GM18861 (cell line): ENCODE data around the gene SV2A.

Experiments used
- ATAC-seq: cut with Tn5 transposase; IDR thresholded peaks from one replicate; pipeline ENCODE4 v1.9.1; 2021; ENCODE audit not compliant: unreplicated experiment

Gene SV2A

GRCh38 chr1:149931212-149931790, 13.7 kb upstream of the SV2A start:
- ATAC-seq, result no peak

- ATAC-seq, result no peak
Observed at GRCh38 chr1:149929856-149930255, 12.2 kb upstream of the SV2A start.

- no peak for ATAC-seq
Observed at GRCh38 chr1:149928401-149928724, 10.7 kb upstream of the SV2A start.

GRCh38 chr1:149927563-149928400, 10.1 kb upstream of the SV2A start, which contains the start of gene SF3B4:
Gene SF3B4 (minus strand): TSS chr1:149927803. CDS start chr1:149927759, 44 bp downstream.
- ATAC-seq, result peak; percentile 76

- no peak for ATAC-seq
Observed at GRCh38 chr1:149927056-149927562, 9.5 kb upstream of the SV2A start.

GRCh38 chr1:149926296-149926695, 8.7 kb upstream of the SV2A start:
- ATAC-seq, result no peak

GRCh38 chr1:149925751-149926150, 8.1 kb upstream of the SV2A start:
- ATAC-seq, result no peak

- ATAC-seq, result no peak
Observed at GRCh38 chr1:149925345-149925744, 7.7 kb upstream of the SV2A start.

- no peak for ATAC-seq
Observed at GRCh38 chr1:149923626-149924025, 6.0 kb upstream of the SV2A start.

GRCh38 chr1:149916898-149917252, 769 bp downstream of the SV2A start:
- ATAC-seq, result no peak

GRCh38 chr1:149916193-149916897, 1.3 kb downstream of the SV2A start:
- ATAC-seq, result no peak

- ATAC-seq, result no peak
Observed at GRCh38 chr1:149915429-149916192, 2.0 kb downstream of the SV2A start.

- no peak for ATAC-seq
Observed at GRCh38 chr1:149914545-149914944, 3.1 kb downstream of the SV2A start.

GRCh38 chr1:149906570-149907075, 11.0 kb downstream of the SV2A start:
- no peak for ATAC-seq

- no peak for ATAC-seq
Observed at GRCh38 chr1:149903836-149904491, 13.7 kb downstream of the SV2A start.

- ATAC-seq, result peak; percentile 93
Observed at GRCh38 chr1:149899460-149900284, 18.0 kb downstream of the SV2A start, which contains the start of gene BOLA1. Gene BOLA1 (plus strand): TSS chr1:149899568. CDS start chr1:149900060, 492 bp downstream.

GRCh38 chr1:149896575-149896974, 21.1 kb downstream of the SV2A start:
- no peak for ATAC-seq

- ATAC-seq, result no peak
Observed at GRCh38 chr1:149888999-149889289, 28.7 kb downstream of the SV2A start.

- ATAC-seq, result no peak
Observed at GRCh38 chr1:149888247-149888998, 29.2 kb downstream of the SV2A start.
